ENCODE measurements around the gene CHADL.
"Not testable (repeated sequence)": the region's sequence is repeated elsewhere in the genome, so short reads cannot be mapped to it uniquely, and the experiment has no call there.

The CHADL gene

GRCh38 chr22:41226723-41227655, 13.7 kb downstream of the CHADL start:
- peak; percentile 27 to 60 for DNase-seq

GRCh38 chr22:41223535-41223934, 17.2 kb downstream of the CHADL start:
- DNase-seq, result no peak

DNA sequence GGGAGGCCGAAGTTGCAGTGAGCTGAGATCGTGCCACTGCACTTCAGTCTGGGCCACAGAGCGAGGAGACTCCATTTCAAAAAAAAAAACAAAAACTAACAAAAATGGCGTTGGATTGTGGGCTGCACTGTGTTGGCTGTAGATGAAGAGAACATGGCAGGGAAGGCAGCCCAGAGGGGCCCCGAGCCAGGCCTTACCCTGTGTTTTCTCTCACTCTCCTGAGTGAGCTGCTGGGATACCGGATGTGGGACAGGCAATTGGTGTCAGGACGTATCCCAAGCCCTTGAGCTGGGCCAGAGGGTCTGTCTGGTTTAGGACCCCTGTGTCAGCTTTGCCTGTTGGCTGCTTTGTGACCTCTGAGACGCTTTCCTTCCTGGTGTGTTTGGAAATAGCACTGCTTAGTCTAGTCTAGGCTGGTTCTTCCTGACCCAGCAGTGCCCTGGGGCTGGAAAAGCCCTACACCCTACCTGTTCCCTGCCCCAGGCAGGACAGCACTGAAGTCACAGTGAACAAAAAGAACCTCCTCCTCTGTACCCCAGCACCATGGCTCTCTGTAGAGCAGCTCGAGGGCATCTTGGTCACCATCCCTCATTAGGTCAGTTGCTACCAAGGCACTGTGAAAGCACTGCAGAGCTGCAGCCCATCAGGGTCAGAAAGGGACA, 17.8 kb downstream of the CHADL start:
- DNase-seq, result no peak

GRCh38 chr22:41217553-41218157, 23.1 kb downstream of the CHADL start:
- DNase-seq, result peak; percentile 93

GRCh38 chr22:41216984-41217383, 23.7 kb downstream of the CHADL start:
- no peak for DNase-seq

- DNase-seq, result no peak
Measured at GRCh38 chr22:41215926-41216325, 24.8 kb downstream of the CHADL start.

- no peak for DNase-seq
Measured at GRCh38 chr22:41215409-41215808, 25.3 kb downstream of the CHADL start.

GRCh38 chr22:41206719-41207118, 34.0 kb downstream of the CHADL start:
- DNase-seq, result no peak

DNA sequence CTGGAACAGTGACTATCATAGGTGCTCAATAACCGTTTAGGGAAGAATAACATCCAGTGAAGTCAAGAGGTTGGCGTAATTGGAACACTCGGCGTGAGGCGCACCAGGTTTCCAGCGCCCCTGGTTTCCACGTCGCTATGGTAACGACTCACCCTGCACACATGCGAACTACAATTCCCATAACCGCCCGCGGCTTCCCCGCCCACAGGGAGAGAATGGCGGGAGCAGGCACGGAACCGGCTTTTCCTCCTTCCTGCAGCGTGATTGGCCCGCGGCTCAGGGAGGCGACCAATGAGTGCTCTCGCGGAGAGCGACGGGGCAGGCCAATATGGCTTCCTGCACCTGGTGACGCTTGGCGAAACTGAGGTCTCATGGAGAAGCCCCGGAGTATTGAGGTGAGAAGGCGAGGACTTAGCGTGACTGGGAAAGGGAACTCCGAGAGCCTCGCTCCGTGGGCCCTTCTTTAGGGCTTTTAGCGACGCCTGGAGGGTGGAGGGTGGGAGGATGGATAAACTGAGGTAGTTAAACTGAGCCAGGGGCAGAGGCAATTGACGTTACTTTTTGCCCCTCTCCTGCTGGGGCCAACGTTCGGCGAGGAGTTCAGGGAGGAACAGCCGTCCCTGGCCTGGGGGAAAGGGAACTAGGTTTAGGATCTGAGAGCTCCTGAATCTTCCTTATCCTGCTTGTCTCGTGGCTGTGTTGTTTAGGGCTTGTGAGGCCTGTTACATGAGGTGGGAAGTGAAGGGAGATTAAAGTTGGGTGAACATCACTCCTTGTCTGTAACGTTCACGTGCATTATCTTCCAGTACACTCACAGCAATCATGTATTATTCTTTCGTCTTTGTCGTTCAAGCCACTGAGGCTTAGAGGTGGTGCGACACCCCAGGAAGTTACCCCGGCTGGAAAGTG, 35.5 kb downstream of the CHADL start, which contains the start of gene L3MBTL2:
TSS of gene L3MBTL2 (plus strand) at position 321 of the 909 bp plus-strand sequence. CDS start at position 372, 51 bp downstream.
- DNase-seq, result peak; percentile 93 to 99

- DNase-seq, result no peak
Measured at GRCh38 chr22:41204066-41204465, 36.7 kb downstream of the CHADL start.

GRCh38 chr22:41203118-41203517, 37.6 kb downstream of the CHADL start:
- no peak for DNase-seq

- DNase-seq, result peak in 1 of 2 donors; percentile 22
Measured at GRCh38 chr22:41201141-41201540, 39.6 kb downstream of the CHADL start.

GRCh38 chr22:41198027-41198580, 42.6 kb downstream of the CHADL start:
- peak; percentile 19 to 21 for DNase-seq

DNA sequence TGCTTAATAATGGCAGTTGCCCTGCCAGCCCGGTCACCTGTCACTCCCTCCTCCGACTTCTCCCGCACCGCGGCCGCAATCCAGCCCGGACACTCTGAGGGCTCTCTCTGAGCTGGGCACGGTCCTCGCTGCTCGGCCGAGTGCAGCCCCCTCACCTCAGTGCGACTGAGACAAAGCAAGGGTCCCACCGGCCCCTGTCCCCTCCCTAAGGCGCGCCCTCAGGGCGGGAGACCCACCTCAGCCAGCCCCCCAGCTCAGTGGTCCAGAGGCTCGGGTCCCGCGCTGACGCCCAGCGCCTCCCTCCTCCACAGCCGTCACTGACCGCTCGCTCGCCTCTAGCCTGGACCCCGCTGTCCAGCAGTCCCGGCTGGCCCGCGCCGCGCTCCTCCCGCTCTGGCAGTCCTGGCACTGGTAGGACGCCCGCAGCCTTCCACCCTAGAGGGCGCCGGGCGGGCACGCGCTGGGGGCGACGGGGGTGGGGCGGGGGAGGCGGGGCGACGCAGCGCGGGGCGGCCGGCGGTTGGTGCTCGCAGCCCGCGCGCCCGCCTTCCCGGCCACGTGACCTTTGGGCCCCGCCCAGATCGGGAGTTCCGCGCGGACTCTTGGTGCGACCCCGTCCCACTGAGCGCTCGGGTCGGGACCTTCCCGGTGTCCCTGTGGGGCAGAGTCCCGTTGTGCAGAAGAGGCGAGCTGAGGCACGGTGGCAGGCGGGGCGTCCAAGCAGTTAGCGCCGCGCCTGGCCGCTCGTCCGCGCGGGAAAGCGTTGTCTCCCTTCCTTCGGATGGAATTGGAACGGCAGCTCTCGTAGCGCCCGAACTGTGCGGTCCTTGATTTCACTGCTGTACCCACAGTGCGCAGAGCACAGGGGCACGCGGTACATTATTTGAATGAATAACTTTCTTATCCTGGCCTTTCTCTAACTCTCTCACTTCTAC, 43.4 kb downstream of the CHADL start:
- peak; percentile 64 to 84 for DNase-seq

DNA sequence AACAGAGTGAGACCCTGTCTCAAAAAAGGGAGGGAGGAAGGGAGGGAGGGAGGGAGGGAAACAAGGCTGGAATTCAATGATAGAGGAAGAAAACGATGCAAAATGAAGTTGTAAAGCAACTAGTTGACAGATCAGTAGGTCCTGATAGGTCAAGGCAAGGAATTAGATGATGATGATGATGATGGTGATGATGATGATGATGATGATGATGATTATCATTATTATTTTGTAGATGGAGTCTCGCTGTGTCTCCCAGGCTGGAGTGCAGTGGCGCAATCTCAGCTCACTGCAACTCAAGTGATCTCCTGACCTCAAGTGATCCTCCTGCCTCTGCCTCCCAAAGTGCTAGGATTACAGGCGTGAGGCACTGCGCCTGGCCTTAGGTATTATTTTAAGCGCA, 46.9 kb downstream of the CHADL start:
- DNase-seq, result no peak

DNA sequence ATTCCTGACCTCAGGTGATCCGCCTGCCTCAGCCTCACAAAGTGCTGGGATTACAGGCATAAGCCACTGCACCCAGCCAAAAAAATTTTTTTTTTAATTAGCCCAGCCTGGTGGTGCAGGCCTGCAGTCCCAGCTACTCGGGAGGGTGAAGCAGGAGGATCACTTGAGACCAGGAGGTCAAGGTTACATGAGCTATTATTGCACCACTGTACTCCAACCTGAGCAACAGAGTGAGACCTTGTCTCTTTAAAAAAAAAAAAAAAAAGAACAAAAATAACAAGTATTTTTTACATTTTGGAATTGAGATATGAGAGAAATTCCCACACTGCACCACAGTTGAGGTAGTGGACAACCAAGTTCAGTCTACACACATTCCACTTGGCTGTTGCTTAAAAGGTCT, 49.3 kb downstream of the CHADL start:
- no peak for DNase-seq

- DNase-seq, result no peak
Measured at GRCh38 chr22:41184679-41185078, 56.1 kb downstream of the CHADL start.

GRCh38 chr22:41181349-41182241, 59.1 kb downstream of the CHADL start:
- peak; percentile 59 to 71 for DNase-seq

DNA sequence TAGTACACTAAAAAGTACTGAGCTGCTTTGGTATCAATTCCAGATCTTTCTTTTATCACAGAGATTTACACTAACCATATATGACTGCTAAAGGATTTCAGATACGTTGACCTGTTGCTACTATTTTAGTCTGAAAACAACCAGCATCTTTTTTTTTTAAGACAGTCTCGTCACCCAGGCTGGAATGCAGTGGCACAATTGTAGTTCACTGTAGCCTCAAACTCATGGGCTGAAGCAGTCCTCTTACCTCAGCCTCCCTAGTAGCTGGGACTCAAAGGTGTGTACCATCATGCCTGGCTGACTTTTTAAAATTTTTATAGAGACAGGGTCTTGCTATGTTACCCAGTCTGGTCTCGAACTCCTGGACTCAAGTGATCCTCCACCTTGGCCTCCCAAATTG, 59.8 kb downstream of the CHADL start:
- DNase-seq, result no peak

DNA sequence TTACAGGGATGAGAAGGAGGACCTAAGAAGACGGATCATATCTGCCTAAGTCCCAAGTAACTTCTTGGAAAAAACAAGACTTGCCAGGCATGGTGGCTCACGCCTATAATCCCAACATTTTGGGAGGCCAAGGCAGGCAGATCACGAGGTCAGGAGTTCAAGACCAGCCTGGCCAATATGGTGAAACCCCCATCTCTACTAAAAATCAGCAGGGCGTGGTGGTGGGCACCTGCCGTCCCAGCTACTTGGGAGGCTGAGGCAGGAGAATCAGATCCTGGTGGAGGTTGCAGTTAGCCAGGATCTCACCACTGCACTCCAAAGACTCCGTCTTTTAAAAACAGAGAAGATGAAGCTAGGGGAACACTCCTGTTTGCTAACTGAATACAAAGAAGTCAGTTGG, 60.4 kb downstream of the CHADL start:
- not testable (repeated sequence) for DNase-seq
